Measurements from ENCODE around the gene AASDH.

GRCh38 chr4:56289934-56290333 lies 97.4 kb downstream of the AASDH start:
- TF ChIP-seq EP300 (IDR thresholded peaks at IDR 0.05) (no peak), SMC3 (IDR thresholded peaks at IDR 0.05) (no peak), FOSB (CRISPR knock-in tag; IDR thresholded peaks at IDR 0.05) (no peak), NFE2L2 (conservative IDR thresholded peaks at IDR 0.05; ENCODE audit: low read length) (no peak), HOXB13 (CRISPR knock-in tag; IDR thresholded peaks at IDR 0.05; ENCODE audit: low read depth) (no peak), POLR2A (IDR thresholded peaks at IDR 0.05; ENCODE audit: low read length) (no peak), RAD21 (conservative IDR thresholded peaks at IDR 0.05 in 1 of 2, IDR thresholded peaks at IDR 0.05 in 1 of 2) (no peak)
- TF ChIP-seq, protein P1, sequence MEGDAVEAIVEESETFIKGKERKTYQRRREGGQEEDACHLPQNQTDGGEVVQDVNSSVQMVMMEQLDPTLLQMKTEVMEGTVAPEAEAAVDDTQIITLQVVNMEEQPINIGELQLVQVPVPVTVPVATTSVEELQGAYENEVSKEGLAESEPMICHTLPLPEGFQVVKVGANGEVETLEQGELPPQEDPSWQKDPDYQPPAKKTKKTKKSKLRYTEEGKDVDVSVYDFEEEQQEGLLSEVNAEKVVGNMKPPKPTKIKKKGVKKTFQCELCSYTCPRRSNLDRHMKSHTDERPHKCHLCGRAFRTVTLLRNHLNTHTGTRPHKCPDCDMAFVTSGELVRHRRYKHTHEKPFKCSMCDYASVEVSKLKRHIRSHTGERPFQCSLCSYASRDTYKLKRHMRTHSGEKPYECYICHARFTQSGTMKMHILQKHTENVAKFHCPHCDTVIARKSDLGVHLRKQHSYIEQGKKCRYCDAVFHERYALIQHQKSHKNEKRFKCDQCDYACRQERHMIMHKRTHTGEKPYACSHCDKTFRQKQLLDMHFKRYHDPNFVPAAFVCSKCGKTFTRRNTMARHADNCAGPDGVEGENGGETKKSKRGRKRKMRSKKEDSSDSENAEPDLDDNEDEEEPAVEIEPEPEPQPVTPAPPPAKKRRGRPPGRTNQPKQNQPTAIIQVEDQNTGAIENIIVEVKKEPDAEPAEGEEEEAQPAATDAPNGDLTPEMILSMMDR (IDR thresholded peaks at IDR 0.05): no peak
